GM21786 (cell line): Measurements from ENCODE around the gene ADAM8.

Experiments
- ATAC-seq: cut with Tn5 transposase; IDR thresholded peaks from one replicate; pipeline ENCODE4 v1.9.1; 2021; ENCODE audit not compliant: unreplicated experiment

ADAM8 gene

DNA sequence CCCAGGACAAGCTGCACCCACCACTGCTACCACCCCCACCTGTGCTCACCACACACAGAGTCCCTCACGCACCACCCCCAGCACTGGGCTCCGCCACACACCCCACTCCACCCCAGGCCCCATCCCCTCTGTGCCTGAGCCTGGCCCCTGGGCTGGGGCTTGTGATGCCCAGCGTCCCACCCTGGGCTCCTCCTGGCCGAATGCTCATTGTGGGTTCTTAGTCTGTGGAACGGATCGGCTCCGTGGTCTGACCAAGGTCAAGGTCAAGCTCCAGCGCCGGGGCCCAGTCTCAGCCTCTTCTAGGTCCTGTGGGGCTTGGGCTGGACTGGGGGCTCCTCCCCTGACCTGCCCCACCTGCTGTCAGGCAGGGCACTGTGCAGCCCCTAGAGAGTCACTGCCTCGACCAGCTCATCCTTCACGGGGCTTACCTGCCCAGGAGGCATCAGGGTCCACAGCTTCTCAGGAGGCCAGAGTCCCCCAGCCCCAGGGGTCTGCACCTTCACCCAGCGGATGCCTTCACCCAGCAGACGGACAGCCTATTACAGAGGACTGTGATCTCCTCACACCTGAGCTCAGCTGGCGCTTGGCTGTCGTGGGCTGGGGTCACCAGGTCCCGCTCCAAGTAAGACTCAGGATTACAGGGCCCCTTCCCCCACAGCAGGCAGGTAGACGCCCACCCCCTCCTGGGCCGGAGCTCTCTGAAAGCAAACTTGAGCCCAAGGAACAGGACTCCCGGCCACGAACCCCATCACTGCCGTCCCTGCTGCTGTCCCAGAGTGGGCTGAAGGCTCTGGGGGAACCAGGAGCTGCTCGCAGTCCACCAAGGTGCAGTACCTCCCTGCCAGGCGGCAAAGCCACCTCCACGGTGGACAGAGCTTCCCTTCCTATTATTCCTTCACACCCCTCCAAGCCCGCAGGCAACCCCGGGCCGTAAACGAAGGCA, 61.9 kb downstream of the ADAM8 start:
- ATAC-seq: no peak

DNA sequence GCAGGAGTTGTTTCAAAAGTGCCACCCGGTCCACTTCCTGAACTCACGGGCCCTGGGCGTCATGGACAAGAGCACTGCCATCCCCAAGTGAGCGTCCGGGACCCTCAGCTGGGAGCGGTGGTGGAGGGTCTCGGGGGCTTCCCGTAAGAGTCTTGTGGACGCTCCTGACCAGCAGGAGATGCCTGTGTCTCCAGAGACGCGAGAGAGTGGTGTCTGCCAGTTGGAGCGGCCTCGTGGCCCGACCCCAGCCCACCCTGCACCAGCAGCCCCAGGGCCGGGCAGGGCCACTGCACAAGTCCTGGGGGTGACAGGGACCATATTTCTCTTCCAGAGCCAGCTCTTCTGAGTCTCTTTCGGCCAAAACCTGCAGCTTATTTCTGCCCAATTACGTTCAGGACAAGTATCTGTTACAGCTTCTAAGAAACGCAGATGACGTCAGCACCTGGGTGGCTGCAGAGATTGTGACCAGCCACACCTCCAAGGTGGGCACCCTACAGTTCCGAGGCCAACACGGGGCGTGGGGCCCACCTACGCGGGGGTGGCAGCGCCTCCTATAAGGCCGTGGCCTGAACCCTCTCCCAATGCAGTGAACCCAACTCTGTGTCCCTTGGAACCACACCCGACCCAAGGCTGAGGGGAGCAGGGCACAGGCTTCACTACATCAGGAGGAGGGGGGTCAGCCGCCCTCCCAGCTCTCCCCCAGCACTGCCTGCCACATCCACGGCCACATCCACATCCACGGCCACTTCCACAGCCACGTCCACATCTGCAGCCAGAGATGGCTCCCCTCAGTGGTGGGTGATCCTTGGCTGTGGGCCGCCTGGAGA, 62.8 kb downstream of the ADAM8 start:
- ATAC-seq: no peak

GRCh38 chr10:133212853-133213494, 63.7 kb downstream of the ADAM8 start:
- no peak for ATAC-seq
